ENCODE data around the gene SDF2L1.

- TF ChIP-seq PATZ1 (CRISPR knock-in tag; IDR thresholded peaks at IDR 0.05; ENCODE audit: borderline replicate concordance) (no peak), BACH2 (CRISPR knock-in tag; IDR thresholded peaks at IDR 0.05; ENCODE audit: borderline replicate concordance) (no peak), ZNF565 (CRISPR knock-in tag; conservative IDR thresholded peaks at IDR 0.05; ENCODE audit: low read depth) (no peak), ISL1 (CRISPR knock-in tag; IDR thresholded peaks at IDR 0.05) (no peak), ZFP30 (CRISPR knock-in tag; IDR thresholded peaks at IDR 0.05) (no peak), ZC3H10 (CRISPR knock-in tag; IDR thresholded peaks at IDR 0.05) (no peak), CREB5 (CRISPR knock-in tag; IDR thresholded peaks at IDR 0.05; ENCODE audit: low read depth) (no peak), ESRRG (CRISPR knock-in tag; IDR thresholded peaks at IDR 0.05) (no peak), RARB (CRISPR knock-in tag; IDR thresholded peaks at IDR 0.05) (no peak), TCF4 (CRISPR knock-in tag; IDR thresholded peaks at IDR 0.05; ENCODE audit: borderline replicate concordance) (no peak)
Measured at GRCh38 chr22:21623648-21623970, 18.5 kb upstream of the SDF2L1 start.
